ENCODE measurements around the gene SPTLC3.

Gene SPTLC3

GRCh38 chr20:13102237-13102636 lies 93.5 kb downstream of the SPTLC3 start:
- no peak for DNase-seq

- no peak for DNase-seq
Observed at GRCh38 chr20:13102694-13103093, 93.9 kb downstream of the SPTLC3 start.

GRCh38 chr20:13105039-13105438 lies 96.3 kb downstream of the SPTLC3 start:
- DNase-seq, result no peak

GRCh38 chr20:13105864-13106457 lies 97.2 kb downstream of the SPTLC3 start:
- DNase-seq, result peak in 1 of 2 experiments; percentile 15

GRCh38 chr20:13109658-13110057 lies 100.9 kb downstream of the SPTLC3 start:
- no peak for DNase-seq

GRCh38 chr20:13110796-13111195 lies 102.0 kb downstream of the SPTLC3 start:
- no peak for DNase-seq

GRCh38 chr20:13111249-13111911 lies 102.6 kb downstream of the SPTLC3 start:
- no peak for DNase-seq

GRCh38 chr20:13113731-13114130 lies 105.0 kb downstream of the SPTLC3 start:
- DNase-seq, result no peak

GRCh38 chr20:13117200-13117599 lies 108.4 kb downstream of the SPTLC3 start:
- no peak for DNase-seq

GRCh38 chr20:13118676-13119075 lies 109.9 kb downstream of the SPTLC3 start:
- no peak for DNase-seq

- peak in 1 of 2 experiments; percentile 13 for DNase-seq
Observed at GRCh38 chr20:13119583-13119982, 110.8 kb downstream of the SPTLC3 start.

GRCh38 chr20:13120471-13120870 lies 111.7 kb downstream of the SPTLC3 start:
- DNase-seq, result no peak

GRCh38 chr20:13121840-13122515 lies 113.2 kb downstream of the SPTLC3 start:
- no peak for DNase-seq

- DNase-seq, result no peak
Observed at GRCh38 chr20:13125486-13125885, 116.7 kb downstream of the SPTLC3 start.

GRCh38 chr20:13128173-13128572 lies 119.4 kb downstream of the SPTLC3 start:
- DNase-seq, result no peak

GRCh38 chr20:13130061-13130706 lies 121.4 kb downstream of the SPTLC3 start:
- no peak for DNase-seq

GRCh38 chr20:13130707-13131103 lies 121.9 kb downstream of the SPTLC3 start:
- no peak for DNase-seq

- DNase-seq, result no peak
Observed at GRCh38 chr20:13131688-13132087, 122.9 kb downstream of the SPTLC3 start.

- DNase-seq, result no peak
Observed at GRCh38 chr20:13139459-13140150, 130.8 kb downstream of the SPTLC3 start.

- no peak for DNase-seq
Observed at GRCh38 chr20:13140201-13140600, 131.4 kb downstream of the SPTLC3 start.

GRCh38 chr20:13140775-13141174 lies 132.0 kb downstream of the SPTLC3 start:
- no peak for DNase-seq

GRCh38 chr20:13141546-13141945 lies 132.8 kb downstream of the SPTLC3 start:
- no peak for DNase-seq

- DNase-seq, result no peak
Observed at GRCh38 chr20:13142143-13142542, 133.4 kb downstream of the SPTLC3 start.

All from NCI-H187 (cell line).